B cell (primary cell): Measurements from ENCODE around the gene CCNDBP1. TPM values are rescaled to one million over a fixed set of nuclear protein-coding genes. Genes with fewer than 3 reads are reported as not detected.

ENCODE experiments used
- ATAC-seq: fragments of 200-7000 bp; cut with Tn5 transposase; one replicate; pipeline ENCODE4 v1.10.0; 2021; ENCODE audit warnings: low read depth, mild to moderate bottlenecking, moderate number of reproducible peaks, moderate library complexity
- CTCF ChIA-PET: fragments of 350-600 bp; sonication (Branson Sonifier 250); formaldehyde crosslinking; loops from one replicate; lab custom pipeline; 2021; ENCODE audit warnings: antibody characterized with exemption, inconsistent platforms; lab: Charles Lee
- POLR2A ChIA-PET: fragments of 350-600 bp; sonication (Branson Sonifier 250); formaldehyde crosslinking; loops from one replicate; lab custom pipeline; 2021; ENCODE audit warnings: antibody characterized with exemption; lab: Charles Lee
- DNase-seq: peaks from one replicate; pipeline ENCODE4 v3.0.0; 2013
- H2AFZ ChIP-seq: 2 replicates; pipeline ENCODE4 v1.6.1; 2012; ENCODE audit warnings: mild to moderate bottlenecking, low read depth, low read length; ENCODE audit not compliant: insufficient read depth, poor library complexity, severe bottlenecking
- H3K27ac ChIP-seq, 2 donors: 1 replicate in 1 of 2; 2 replicates in 1 of 2; pipeline ENCODE4 v1.5.1; 2012 to 2013; ENCODE audit warnings: low read length in 2 of 2, mild to moderate bottlenecking in 2 of 2, moderate library complexity in 1 of 2
- H3K27me3 ChIP-seq, 4 experiments: fragments of 200-600 bp in 1 of 4; sonication (generic) in 1 of 4; replicated peaks in 1 of 4; 1 replicate in 2 of 4; 2 replicates in 2 of 4; pipeline versions ENCODE4 v1.6.1 to v1.7.0; 2013 to 2016; ENCODE audit warnings: low read length in 3 of 4, mild to moderate bottlenecking in 2 of 4, mixed read lengths in 1 of 4, moderate library complexity in 1 of 4; ENCODE audit not compliant: insufficient read depth in 4 of 4, control insufficient read depth in 3 of 4; ENCODE audit errors: control extremely low read depth in 1 of 4
- H3K36me3 ChIP-seq, 2 experiments: replicated peaks in 1 of 2; 1 replicate in 1 of 2; 2 replicates in 1 of 2; pipeline versions ENCODE4 v1.6.1 to v1.7.1; 2013; ENCODE audit warnings: low read length in 1 of 2; ENCODE audit not compliant: insufficient read depth in 2 of 2, control insufficient read depth in 1 of 2; ENCODE audit errors: control extremely low read depth in 1 of 2, extremely low read depth in 1 of 2
- H3K4me1 ChIP-seq, 2 donors: fragments of 200-600 bp in 1 of 2; sonication (generic) in 1 of 2; 1 replicate in 1 of 2; 2 replicates in 1 of 2; pipeline versions ENCODE4 v1.5.1 to v1.6.1; 2013 to 2017; ENCODE audit warnings: low read length in 2 of 2; ENCODE audit not compliant: control insufficient read depth in 2 of 2, insufficient read depth in 2 of 2
- H3K4me2 ChIP-seq: replicated peaks from 2 replicates; pipeline ENCODE3; 2012; ENCODE audit warnings: mild to moderate bottlenecking, low read depth, low read length; ENCODE audit not compliant: poor library complexity, severe bottlenecking
- H3K4me3 ChIP-seq, 5 experiments: fragments of 200-600 bp in 1 of 5; sonication (generic) in 1 of 5; 1 replicate in 3 of 5; 2 replicates in 2 of 5; pipeline versions ENCODE4 v1.5.1 to v1.7.0; 2011 to 2016; ENCODE audit warnings: low read length in 4 of 5, mild to moderate bottlenecking in 4 of 5, low read depth in 2 of 5, control low read depth in 1 of 5, moderate library complexity in 1 of 5; ENCODE audit not compliant: insufficient read depth in 1 of 5; ENCODE audit errors: control extremely low read depth in 1 of 5, extremely low read depth in 1 of 5
- H3K79me2 ChIP-seq: fragments of 200-600 bp; sonication (generic); one replicate; pipeline ENCODE4 v1.6.0; 2016; ENCODE audit warnings: low read length; ENCODE audit not compliant: control insufficient read depth, insufficient read depth
- H3K9ac ChIP-seq: fragments of 200-600 bp; sonication (generic); 2 replicates; pipeline ENCODE4 v1.6.1; 2017; ENCODE audit warnings: mild to moderate bottlenecking, low read length, moderate library complexity
- H3K9me3 ChIP-seq, 3 donors: one replicate each; pipeline versions ENCODE4 v1.6.1 to v1.7.1; 2013; ENCODE audit warnings: low read length in 2 of 3; ENCODE audit not compliant: control insufficient read depth in 2 of 3, insufficient read depth in 1 of 3; ENCODE audit errors: control extremely low read depth in 1 of 3
- H4K20me1 ChIP-seq: 2 replicates; pipeline ENCODE4 v1.6.0; 2012; ENCODE audit warnings: mild to moderate bottlenecking, low read length; ENCODE audit not compliant: insufficient read depth, control insufficient read depth, poor library complexity, severe bottlenecking
- H3K27ac Mint-ChIP-seq: one replicate; pipeline ENCODE4 v1.8.0; 2021; ENCODE audit warnings: mixed read lengths
- H3K27me3 Mint-ChIP-seq: one replicate; pipeline ENCODE4 v1.8.0; 2021; ENCODE audit warnings: mixed read lengths
- H3K4me1 Mint-ChIP-seq: one replicate; pipeline ENCODE4 v1.8.0; 2021; ENCODE audit warnings: mixed read lengths
- H3K4me3 Mint-ChIP-seq: one replicate; pipeline ENCODE4 v1.8.0; 2021; ENCODE audit warnings: mixed read lengths
- H3K9me3 Mint-ChIP-seq: one replicate; pipeline ENCODE4 v1.8.0; 2022; ENCODE audit warnings: mixed read lengths; ENCODE audit not compliant: insufficient read depth
- EZH2 ChIP-seq: IDR thresholded peaks from 2 replicates; pipeline ENCODE4 v1.6.1; 2012; ENCODE audit warnings: borderline replicate concordance, low read depth, mild to moderate bottlenecking, moderate library complexity, low read length; ENCODE audit not compliant: insufficient read depth, poor library complexity, severe bottlenecking
- WGBS: methylation state at CpG from one replicate; pipeline ENCODE4 v1.1.5; 2013; ENCODE audit warnings: missing lambda C conversion rate; ENCODE audit not compliant: insufficient coverage; 5-methylcytosine and 5-hydroxymethylcytosine counted together
- intact Hi-C: fragments of 100-400 bp; cut with micrococcal nuclease; formaldehyde crosslinking; loops from one replicate; pipeline ENCODE4 v1.10.0; 2022
- polyA plus RNA-seq: library from polyadenylated mRNA; depleted of rRNA; stranded (reverse); fragments of >200 nt; gene quantifications from 2 replicates; pipeline ENCODE4 v1.2.3, GENCODE V29; 2012
- total RNA-seq, 2 donors: library from RNA; stranded (reverse); fragments of 120-200 nt in 1 of 2; gene quantifications; 1 replicate in 1 of 2; 2 replicates in 1 of 2; pipeline versions ENCODE4 v1.2.3 to v1.2.4, GENCODE V29; 2013 to 2022
- TF ChIP-seq, protein P1 (sequence below): fragments of 200-600 bp; IDR thresholded peaks from one replicate; pipeline ENCODE4 v1.8.0; 2022; ENCODE audit warnings: antibody characterized with exemption, mild to moderate bottlenecking

CCNDBP1 gene
- total and polyA plus RNA-seq, 2 donors (not counting 1 experiment from before 2014, with no cell fraction given) = 111 to 113 TPM

DNA sequence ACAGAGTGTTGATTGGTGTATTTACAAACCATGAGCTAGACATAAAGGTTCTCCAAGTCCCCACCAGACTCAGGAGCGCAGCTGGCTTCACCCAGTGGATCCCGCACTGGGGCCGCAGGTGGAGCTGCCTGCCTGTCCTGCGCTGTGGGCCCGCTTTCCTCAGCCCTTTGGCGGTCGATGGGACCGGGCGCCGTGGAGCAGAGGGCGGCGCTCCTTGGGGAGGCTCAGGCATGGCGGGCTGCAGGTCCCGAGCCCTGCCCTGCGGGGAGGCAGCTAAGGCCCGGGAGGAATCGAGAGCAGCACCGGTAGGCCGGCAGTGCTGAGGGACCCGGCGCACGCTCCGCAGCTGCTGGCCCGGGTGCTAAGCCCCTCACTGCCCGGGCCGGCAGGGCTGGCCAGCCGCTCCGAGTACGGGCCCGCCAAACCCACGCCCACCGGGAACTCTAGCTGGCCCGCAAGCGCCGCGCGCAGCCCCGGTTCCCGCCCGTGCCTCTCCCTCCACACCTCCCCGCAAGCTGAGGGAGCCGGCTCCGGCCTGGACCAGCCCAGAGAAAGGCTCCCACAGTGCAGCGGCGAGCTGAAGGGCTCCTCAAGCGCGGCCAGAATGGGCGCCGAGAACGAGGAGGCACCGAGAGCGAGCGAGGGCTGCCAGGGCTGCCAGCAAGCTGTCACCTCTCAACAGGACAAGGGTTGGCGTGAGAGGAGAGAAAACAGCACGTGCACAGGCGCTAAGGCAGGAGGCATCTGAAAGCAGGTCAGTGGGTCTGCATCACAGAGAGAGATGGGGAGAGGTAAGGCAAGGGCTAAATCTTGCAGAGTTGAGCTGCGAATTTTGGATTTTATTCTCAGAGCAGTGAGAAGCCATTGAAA, 41.5 kb downstream of the CCNDBP1 start:
- CTCF ChIA-PET = interaction anchor here (1.3 to 19.7 kb wide), 14 partner anchors 9 to 116 kb away, joined by 3 to 549 read pairs (median 12); partner anchors contain the start of genes LCMT2 and TGM5

More for the DNA sequence above, 41.5 kb downstream of the CCNDBP1 start:
- H3K27ac ChIP-seq = no peak overlapping the region
- no peaks in the 10 kb centered on the region for H3K36me3 ChIP-seq
- ATAC-seq (no peak), DNase-seq (no peak)
- H3K27me3 Mint-ChIP-seq = peaks cover 8% of the 10 kb centered on the region
- H3K9me3 Mint-ChIP-seq = no peaks in the 10 kb centered on the region
- H4K20me1 ChIP-seq = no peaks in the 10 kb centered on the region
- H3K4me2 ChIP-seq = no peak overlapping the region
- no peaks in the 10 kb centered on the region for H3K9me3 ChIP-seq
- H3K27me3 ChIP-seq = no peaks in the 10 kb centered on the region
- H3K4me1 ChIP-seq = peaks cover 0 to 7% of the 10 kb centered on the region in 2 donors
- intact Hi-C loops = no loop called here
- peaks cover 7% of the 10 kb centered on the region for H3K4me1 Mint-ChIP-seq
- H3K4me3 Mint-ChIP-seq = no peak overlapping the region
- no peak overlapping the region for H2AFZ ChIP-seq
- no peak overlapping the region for H3K27ac Mint-ChIP-seq
- no peak overlapping the region for H3K4me3 ChIP-seq
- H3K79me2 ChIP-seq = no peaks in the 10 kb centered on the region
- POLR2A ChIA-PET = no interaction called here
- WGBS = 97% methylated on average over 54 of the region's 57 CpGs
- no peak overlapping the region for H3K9ac ChIP-seq
- TF ChIP-seq, protein P1, sequence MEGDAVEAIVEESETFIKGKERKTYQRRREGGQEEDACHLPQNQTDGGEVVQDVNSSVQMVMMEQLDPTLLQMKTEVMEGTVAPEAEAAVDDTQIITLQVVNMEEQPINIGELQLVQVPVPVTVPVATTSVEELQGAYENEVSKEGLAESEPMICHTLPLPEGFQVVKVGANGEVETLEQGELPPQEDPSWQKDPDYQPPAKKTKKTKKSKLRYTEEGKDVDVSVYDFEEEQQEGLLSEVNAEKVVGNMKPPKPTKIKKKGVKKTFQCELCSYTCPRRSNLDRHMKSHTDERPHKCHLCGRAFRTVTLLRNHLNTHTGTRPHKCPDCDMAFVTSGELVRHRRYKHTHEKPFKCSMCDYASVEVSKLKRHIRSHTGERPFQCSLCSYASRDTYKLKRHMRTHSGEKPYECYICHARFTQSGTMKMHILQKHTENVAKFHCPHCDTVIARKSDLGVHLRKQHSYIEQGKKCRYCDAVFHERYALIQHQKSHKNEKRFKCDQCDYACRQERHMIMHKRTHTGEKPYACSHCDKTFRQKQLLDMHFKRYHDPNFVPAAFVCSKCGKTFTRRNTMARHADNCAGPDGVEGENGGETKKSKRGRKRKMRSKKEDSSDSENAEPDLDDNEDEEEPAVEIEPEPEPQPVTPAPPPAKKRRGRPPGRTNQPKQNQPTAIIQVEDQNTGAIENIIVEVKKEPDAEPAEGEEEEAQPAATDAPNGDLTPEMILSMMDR = no peak
- TF ChIP-seq EZH2 = no peak
